ENCODE results near the gene NDUFS1. TPM values are rescaled to one million over a fixed set of nuclear protein-coding genes. Genes with fewer than 3 reads are reported as not detected.
A peak's percentile ranks its signal among the peaks of the same experiment; 100 is the strongest.
"Not testable (repeated sequence)": the region's sequence is repeated elsewhere in the genome, so short reads cannot be mapped to it uniquely, and the experiment has no call there.

The NDUFS1 gene
- polyA plus RNA-seq, 2 donors: 20.7 to 40.9 TPM

GRCh38 chr2:206192157-206192556 lies 32.9 kb upstream of the NDUFS1 start:
- Histone ChIP-seq H3K27ac (ENCODE audit: low read depth in 2 of 2, low read length in 1 of 2) (no peak overlapping the region), H3K9me3 (ENCODE audit: control insufficient read depth in 2 of 2, insufficient read depth in 1 of 2, low read depth in 1 of 2, low read length in 1 of 2) (no peaks in the 10 kb centered on the region), H3K36me3 (ENCODE audit: control insufficient read depth in 2 of 2, insufficient read depth in 2 of 2, low read length in 1 of 2) (no peaks in the 10 kb centered on the region), H3K4me3 (ENCODE audit: low read depth in 1 of 2, low read length in 2 of 2) (no peak overlapping the region), H3K27me3 (ENCODE audit: control insufficient read depth in 1 of 2, insufficient read depth in 2 of 2, low read length in 2 of 2) (no peaks in the 10 kb centered on the region), H3K4me1 (ENCODE audit: control insufficient read depth in 2 of 2, insufficient read depth in 2 of 2, low read length in 1 of 2) (peaks cover 0 to 2% of the 10 kb centered on the region in 2 donors)
- WGBS, 2 donors: 97 to 98% methylated on average over 3 of the region's 3 CpGs

- peaks cover 0 to 2% of the 10 kb centered on the region in 2 donors for H3K4me1 ChIP-seq (ENCODE audit: control insufficient read depth in 2 of 2, insufficient read depth in 2 of 2, low read length in 1 of 2)
- no peaks in the 10 kb centered on the region for H3K36me3 ChIP-seq (ENCODE audit: control insufficient read depth in 2 of 2, insufficient read depth in 2 of 2, low read length in 1 of 2)
- no peaks in the 10 kb centered on the region for H3K27me3 ChIP-seq (ENCODE audit: control insufficient read depth in 1 of 2, insufficient read depth in 2 of 2, low read length in 2 of 2)
- 73 to 77% methylated on average over 5 of the region's 5 CpGs for WGBS, 2 donors
- H3K4me3 ChIP-seq (ENCODE audit: low read depth in 1 of 2, low read length in 2 of 2): no peak overlapping the region
- no peaks in the 10 kb centered on the region for H3K9me3 ChIP-seq (ENCODE audit: control insufficient read depth in 2 of 2, insufficient read depth in 1 of 2, low read depth in 1 of 2, low read length in 1 of 2)
- H3K27ac ChIP-seq (ENCODE audit: low read depth in 2 of 2, low read length in 1 of 2): peak overlapping the region in 1 of 2 donors; percentile 8
Observed at GRCh38 chr2:206190689-206191088, 31.4 kb upstream of the NDUFS1 start.

GRCh38 chr2:206190111-206190510 lies 30.9 kb upstream of the NDUFS1 start:
- WGBS, 2 donors: 55 to 66% methylated on average over 2 of the region's 2 CpGs

GRCh38 chr2:206189691-206190090 lies 30.4 kb upstream of the NDUFS1 start:
- Histone ChIP-seq H3K36me3 (ENCODE audit: control insufficient read depth in 2 of 2, insufficient read depth in 2 of 2, low read length in 1 of 2) (no peaks in the 10 kb centered on the region), H3K27ac (ENCODE audit: low read depth in 2 of 2, low read length in 1 of 2) (no peak overlapping the region), H3K9me3 (ENCODE audit: control insufficient read depth in 2 of 2, insufficient read depth in 1 of 2, low read depth in 1 of 2, low read length in 1 of 2) (no peaks in the 10 kb centered on the region), H3K4me1 (ENCODE audit: control insufficient read depth in 2 of 2, insufficient read depth in 2 of 2, low read length in 1 of 2) (peaks cover 0 to 2% of the 10 kb centered on the region in 2 donors), H3K4me3 (ENCODE audit: low read depth in 1 of 2, low read length in 2 of 2) (no peak overlapping the region), H3K27me3 (ENCODE audit: control insufficient read depth in 1 of 2, insufficient read depth in 2 of 2, low read length in 2 of 2) (no peaks in the 10 kb centered on the region)
- WGBS, 2 donors: 65 to 73% methylated on average over 3 of the region's 3 CpGs

More at GRCh38 chr2:206190111-206190510, 30.9 kb upstream of the NDUFS1 start:
- Histone ChIP-seq H3K36me3 (ENCODE audit: control insufficient read depth in 2 of 2, insufficient read depth in 2 of 2, low read length in 1 of 2) (no peaks in the 10 kb centered on the region), H3K4me3 (ENCODE audit: low read depth in 1 of 2, low read length in 2 of 2) (no peak overlapping the region), H3K27me3 (ENCODE audit: control insufficient read depth in 1 of 2, insufficient read depth in 2 of 2, low read length in 2 of 2) (no peaks in the 10 kb centered on the region), H3K9me3 (ENCODE audit: control insufficient read depth in 2 of 2, insufficient read depth in 1 of 2, low read depth in 1 of 2, low read length in 1 of 2) (no peaks in the 10 kb centered on the region), H3K27ac (ENCODE audit: low read depth in 2 of 2, low read length in 1 of 2) (no peak overlapping the region), H3K4me1 (ENCODE audit: control insufficient read depth in 2 of 2, insufficient read depth in 2 of 2, low read length in 1 of 2) (peaks cover 0 to 2% of the 10 kb centered on the region in 2 donors)

GRCh38 chr2:206181526-206181925 lies 22.3 kb upstream of the NDUFS1 start:
- not testable (repeated sequence) for H3K4me3 ChIP-seq (ENCODE audit: low read depth in 1 of 2, low read length in 2 of 2); H3K27me3 ChIP-seq (ENCODE audit: control insufficient read depth in 1 of 2, insufficient read depth in 2 of 2, low read length in 2 of 2); H3K27ac ChIP-seq (ENCODE audit: low read depth in 2 of 2, low read length in 1 of 2); H3K36me3 ChIP-seq (ENCODE audit: control insufficient read depth in 2 of 2, insufficient read depth in 2 of 2, low read length in 1 of 2); H3K9me3 ChIP-seq (ENCODE audit: control insufficient read depth in 2 of 2, insufficient read depth in 1 of 2, low read depth in 1 of 2, low read length in 1 of 2); H3K4me1 ChIP-seq (ENCODE audit: control insufficient read depth in 2 of 2, insufficient read depth in 2 of 2, low read length in 1 of 2)
- WGBS, 2 donors: 84 to 86% methylated on average over 6 of the region's 6 CpGs

GRCh38 chr2:206176901-206177300 lies 17.7 kb upstream of the NDUFS1 start:
- Histone ChIP-seq H3K27ac (ENCODE audit: low read depth in 2 of 2, low read length in 1 of 2) (no peak overlapping the region), H3K27me3 (ENCODE audit: control insufficient read depth in 1 of 2, insufficient read depth in 2 of 2, low read length in 2 of 2) (no peaks in the 10 kb centered on the region), H3K36me3 (ENCODE audit: control insufficient read depth in 2 of 2, insufficient read depth in 2 of 2, low read length in 1 of 2) (no peaks in the 10 kb centered on the region), H3K4me1 (ENCODE audit: control insufficient read depth in 2 of 2, insufficient read depth in 2 of 2, low read length in 1 of 2) (no peaks in the 10 kb centered on the region), H3K9me3 (ENCODE audit: control insufficient read depth in 2 of 2, insufficient read depth in 1 of 2, low read depth in 1 of 2, low read length in 1 of 2) (no peaks in the 10 kb centered on the region), H3K4me3 (ENCODE audit: low read depth in 1 of 2, low read length in 2 of 2) (no peak overlapping the region)
- WGBS, 2 donors: 59 to 72% methylated on average over 3 of the region's 3 CpGs

- no peaks in the 10 kb centered on the region for H3K4me1 ChIP-seq (ENCODE audit: control insufficient read depth in 2 of 2, insufficient read depth in 2 of 2, low read length in 1 of 2)
- H3K27me3 ChIP-seq (ENCODE audit: control insufficient read depth in 1 of 2, insufficient read depth in 2 of 2, low read length in 2 of 2): no peaks in the 10 kb centered on the region
- WGBS, 2 donors: 89 to 93% methylated on average over 2 of the region's 2 CpGs
- no peaks in the 10 kb centered on the region for H3K9me3 ChIP-seq (ENCODE audit: control insufficient read depth in 2 of 2, insufficient read depth in 1 of 2, low read depth in 1 of 2, low read length in 1 of 2)
- H3K27ac ChIP-seq (ENCODE audit: low read depth in 2 of 2, low read length in 1 of 2): no peak overlapping the region
- H3K36me3 ChIP-seq (ENCODE audit: control insufficient read depth in 2 of 2, insufficient read depth in 2 of 2, low read length in 1 of 2): no peaks in the 10 kb centered on the region
- no peak overlapping the region for H3K4me3 ChIP-seq (ENCODE audit: low read depth in 1 of 2, low read length in 2 of 2)
Observed at GRCh38 chr2:206176121-206176520, 16.9 kb upstream of the NDUFS1 start.

- 93 to 96% methylated on average over 4 of the region's 4 CpGs for WGBS, 2 donors
- H3K27ac ChIP-seq (ENCODE audit: low read depth in 2 of 2, low read length in 1 of 2): no peak overlapping the region
- H3K4me3 ChIP-seq (ENCODE audit: low read depth in 1 of 2, low read length in 2 of 2): no peak overlapping the region
- H3K36me3 ChIP-seq (ENCODE audit: control insufficient read depth in 2 of 2, insufficient read depth in 2 of 2, low read length in 1 of 2): no peaks in the 10 kb centered on the region
- H3K27me3 ChIP-seq (ENCODE audit: control insufficient read depth in 1 of 2, insufficient read depth in 2 of 2, low read length in 2 of 2): no peaks in the 10 kb centered on the region
- no peaks in the 10 kb centered on the region for H3K4me1 ChIP-seq (ENCODE audit: control insufficient read depth in 2 of 2, insufficient read depth in 2 of 2, low read length in 1 of 2)
- H3K9me3 ChIP-seq (ENCODE audit: control insufficient read depth in 2 of 2, insufficient read depth in 1 of 2, low read depth in 1 of 2, low read length in 1 of 2): no peaks in the 10 kb centered on the region
Observed at GRCh38 chr2:206173147-206173546, 13.9 kb upstream of the NDUFS1 start.

- H3K4me3 ChIP-seq (ENCODE audit: low read depth in 1 of 2, low read length in 2 of 2); H3K4me1 ChIP-seq (ENCODE audit: control insufficient read depth in 2 of 2, insufficient read depth in 2 of 2, low read length in 1 of 2); H3K27ac ChIP-seq (ENCODE audit: low read depth in 2 of 2, low read length in 1 of 2); H3K9me3 ChIP-seq (ENCODE audit: control insufficient read depth in 2 of 2, insufficient read depth in 1 of 2, low read depth in 1 of 2, low read length in 1 of 2); H3K27me3 ChIP-seq (ENCODE audit: control insufficient read depth in 1 of 2, insufficient read depth in 2 of 2, low read length in 2 of 2); H3K36me3 ChIP-seq (ENCODE audit: control insufficient read depth in 2 of 2, insufficient read depth in 2 of 2, low read length in 1 of 2): not testable (repeated sequence)
- WGBS, 2 donors: 97% methylated on average over 13 to 45 of the region's 52 CpGs
Observed at GRCh38 chr2:206171624-206172397, 12.6 kb upstream of the NDUFS1 start.

- H3K4me3 ChIP-seq (ENCODE audit: low read depth in 1 of 2, low read length in 2 of 2); H3K4me1 ChIP-seq (ENCODE audit: control insufficient read depth in 2 of 2, insufficient read depth in 2 of 2, low read length in 1 of 2); H3K9me3 ChIP-seq (ENCODE audit: control insufficient read depth in 2 of 2, insufficient read depth in 1 of 2, low read depth in 1 of 2, low read length in 1 of 2); H3K27me3 ChIP-seq (ENCODE audit: control insufficient read depth in 1 of 2, insufficient read depth in 2 of 2, low read length in 2 of 2); H3K27ac ChIP-seq (ENCODE audit: low read depth in 2 of 2, low read length in 1 of 2); H3K36me3 ChIP-seq (ENCODE audit: control insufficient read depth in 2 of 2, insufficient read depth in 2 of 2, low read length in 1 of 2): not testable (repeated sequence)
- WGBS, 2 donors: 93 to 94% methylated on average over 4 of the region's 4 CpGs
Observed at GRCh38 chr2:206168230-206168629, 9.0 kb upstream of the NDUFS1 start.

Measured in esophagus (tissue), 2 donors.